T-helper 22 cell (primary cell): ENCODE measurements around the gene SCTR.

Experiments
- DNase-seq: peaks from one replicate; pipeline ENCODE4 v3.0.0-alpha.2; 2020; ENCODE audit warnings: low read depth

SCTR gene

GRCh38 chr2:119523952-119524694 lies at the start of gene SCTR:
TSS of gene SCTR (minus strand) at chr2:119524483. CDS start at chr2:119524226, 257 bp downstream.
- DNase-seq: no peak

- no peak for DNase-seq
Observed at GRCh38 chr2:119567292-119567691, 43.0 kb upstream of the SCTR start.

GRCh38 chr2:119565481-119565880 lies 41.2 kb upstream of the SCTR start:
- no peak for DNase-seq

GRCh38 chr2:119553687-119554344 lies 29.5 kb upstream of the SCTR start:
- DNase-seq: no peak

GRCh38 chr2:119552902-119553301 lies 28.6 kb upstream of the SCTR start:
- DNase-seq: no peak

GRCh38 chr2:119550856-119551255 lies 26.6 kb upstream of the SCTR start:
- DNase-seq: no peak

GRCh38 chr2:119550346-119550745 lies 26.1 kb upstream of the SCTR start:
- no peak for DNase-seq

GRCh38 chr2:119549241-119549640 lies 25.0 kb upstream of the SCTR start:
- DNase-seq: no peak

- DNase-seq: no peak
Observed at GRCh38 chr2:119548516-119549120, 24.3 kb upstream of the SCTR start.

- no peak for DNase-seq
Observed at GRCh38 chr2:119546447-119546767, 22.1 kb upstream of the SCTR start.

GRCh38 chr2:119545754-119546446 lies 21.6 kb upstream of the SCTR start:
- no peak for DNase-seq

GRCh38 chr2:119544939-119545475 lies 20.7 kb upstream of the SCTR start:
- DNase-seq: no peak

- no peak for DNase-seq
Observed at GRCh38 chr2:119544075-119544938, 20.0 kb upstream of the SCTR start, which contains the start of gene CFAP221. TSS of gene CFAP221 (plus strand) at chr2:119544449. CDS start at chr2:119546132, 1,683 bp downstream.

- no peak for DNase-seq
Observed at GRCh38 chr2:119541476-119541875, 17.2 kb upstream of the SCTR start.

GRCh38 chr2:119537792-119538191 lies 13.5 kb upstream of the SCTR start:
- no peak for DNase-seq

- DNase-seq: no peak
Observed at GRCh38 chr2:119536707-119537106, 12.4 kb upstream of the SCTR start.

- no peak for DNase-seq
Observed at GRCh38 chr2:119536211-119536610, 11.9 kb upstream of the SCTR start.

- no peak for DNase-seq
Observed at GRCh38 chr2:119533560-119533959, 9.3 kb upstream of the SCTR start.

- no peak for DNase-seq
Observed at GRCh38 chr2:119531292-119531691, 7.0 kb upstream of the SCTR start.

- DNase-seq: no peak
Observed at GRCh38 chr2:119527999-119528398, 3.7 kb upstream of the SCTR start.

GRCh38 chr2:119525614-119526013 lies 1.3 kb upstream of the SCTR start:
- no peak for DNase-seq
